Heart left ventricle (tissue), 13 donors: Measurements from ENCODE around the gene CASS4.

ENCODE experiments used
- CTCF ChIP-seq, 12 donors: fragments of 200-600 bp; sonication (generic) in 4 of 12; IDR thresholded peaks; one replicate each; pipeline versions ENCODE4 v1.5.0 to v1.8.0; 2018 to 2022; ENCODE audit warnings: antibody characterized with exemption in 12 of 12, mild to moderate bottlenecking in 5 of 12
- POLR2A ChIP-seq, 2 donors: fragments of 450-650 bp; IDR thresholded peaks; one replicate each; pipeline ENCODE4 v1.6.1; 2017; ENCODE audit warnings: antibody characterized with exemption in 2 of 2, mild to moderate bottlenecking in 2 of 2, moderate library complexity in 2 of 2
- donor health status: ischemic (EF 13 %, LVEDD 7.1; RV severe dilation, severe dysfunction).
- donor health status: DM: no; HTN: yes; CAD: no.
- donor health status: DM: no; HTN: no; CAD: no.
- donor health status: ischemic (EF 25% LVEDD 6.9; RV normal size, moderate dysfunction).
- donor health status: ischemic (EF 25% LVEDD 5.7; RV mildly dilated, moderate dysfunction).
- donor health status: ischemic (EF 35%, LVEDD 5.7; RV mildly dilated, moderate dysfunction).
- donor health status: nonischemic (EF 11% LVEDD 7.7; RV severe dilation, severe dysfunction).
- donor health status: DM: yes; HTN: yes; CAD: no.
- donor health status: PGD.
- donor health status: ischemic (EF 29% LVEDD 5.4; RV normal size, mild dysfunction).
- donor health status: nonischemic (EF 23%, LVEDD 6.1; RV moderate dilation, normal function).

GRCh38 chr20:56369179-56369578, 42.9 kb upstream of the CASS4 start:
- TF ChIP-seq CTCF (IDR thresholded peaks at IDR 0.05): no peak
- TF ChIP-seq POLR2A (IDR thresholded peaks at IDR 0.05): no peak
